Measurements from ENCODE around the gene CPA4.

The CPA4 gene

DNA sequence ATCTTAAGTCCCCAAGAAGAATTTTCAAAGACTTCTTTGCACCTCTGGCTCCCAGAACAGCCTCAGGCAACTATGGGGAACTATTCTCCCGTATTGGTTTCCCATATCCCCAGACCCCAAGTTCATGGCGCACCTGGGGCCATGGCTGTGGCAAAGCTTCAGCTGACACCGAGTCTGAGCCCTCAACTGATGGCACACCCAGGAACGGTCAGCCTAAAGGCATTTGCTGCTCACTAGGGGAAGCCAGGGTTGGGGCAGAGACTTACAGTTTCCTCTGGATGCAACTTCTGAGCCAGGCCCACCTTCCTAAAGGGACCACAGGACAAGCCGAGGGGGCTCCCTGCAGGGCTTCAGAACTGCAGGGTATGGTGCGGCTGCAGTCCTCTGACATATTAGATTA lies 73.6 kb downstream of the CPA4 start:
- no peak for DNase-seq

DNA sequence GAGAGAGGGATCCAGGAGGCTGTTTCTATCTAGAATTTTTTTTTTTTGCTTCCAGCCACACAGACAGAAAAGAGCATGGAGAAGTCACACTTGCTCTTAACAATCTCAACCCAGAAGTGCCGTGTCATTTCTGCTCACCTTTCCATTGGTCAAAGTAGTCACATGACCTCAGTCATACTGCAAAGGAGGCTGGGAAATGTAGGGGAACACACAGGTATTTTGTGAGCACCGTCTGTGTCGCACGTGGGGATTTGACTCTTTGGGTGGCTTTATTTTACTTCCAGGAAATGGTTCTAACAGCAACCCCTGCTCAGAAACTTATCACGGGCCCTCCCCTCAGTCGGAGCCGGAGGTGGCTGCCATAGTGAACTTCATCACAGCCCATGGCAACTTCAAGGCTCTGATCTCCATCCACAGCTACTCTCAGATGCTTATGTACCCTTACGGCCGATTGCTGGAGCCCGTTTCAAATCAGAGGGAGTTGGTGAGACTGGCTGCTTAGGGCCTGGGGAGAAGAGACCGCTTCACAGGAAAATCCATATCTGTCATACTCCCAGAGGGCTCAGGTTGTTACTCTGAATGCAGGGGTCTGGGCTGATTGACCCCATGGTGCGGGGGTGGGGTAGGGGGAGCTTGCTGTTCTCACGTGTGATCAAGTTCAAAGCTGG lies 74.3 kb downstream of the CPA4 start:
- no peak for DNase-seq

DNA sequence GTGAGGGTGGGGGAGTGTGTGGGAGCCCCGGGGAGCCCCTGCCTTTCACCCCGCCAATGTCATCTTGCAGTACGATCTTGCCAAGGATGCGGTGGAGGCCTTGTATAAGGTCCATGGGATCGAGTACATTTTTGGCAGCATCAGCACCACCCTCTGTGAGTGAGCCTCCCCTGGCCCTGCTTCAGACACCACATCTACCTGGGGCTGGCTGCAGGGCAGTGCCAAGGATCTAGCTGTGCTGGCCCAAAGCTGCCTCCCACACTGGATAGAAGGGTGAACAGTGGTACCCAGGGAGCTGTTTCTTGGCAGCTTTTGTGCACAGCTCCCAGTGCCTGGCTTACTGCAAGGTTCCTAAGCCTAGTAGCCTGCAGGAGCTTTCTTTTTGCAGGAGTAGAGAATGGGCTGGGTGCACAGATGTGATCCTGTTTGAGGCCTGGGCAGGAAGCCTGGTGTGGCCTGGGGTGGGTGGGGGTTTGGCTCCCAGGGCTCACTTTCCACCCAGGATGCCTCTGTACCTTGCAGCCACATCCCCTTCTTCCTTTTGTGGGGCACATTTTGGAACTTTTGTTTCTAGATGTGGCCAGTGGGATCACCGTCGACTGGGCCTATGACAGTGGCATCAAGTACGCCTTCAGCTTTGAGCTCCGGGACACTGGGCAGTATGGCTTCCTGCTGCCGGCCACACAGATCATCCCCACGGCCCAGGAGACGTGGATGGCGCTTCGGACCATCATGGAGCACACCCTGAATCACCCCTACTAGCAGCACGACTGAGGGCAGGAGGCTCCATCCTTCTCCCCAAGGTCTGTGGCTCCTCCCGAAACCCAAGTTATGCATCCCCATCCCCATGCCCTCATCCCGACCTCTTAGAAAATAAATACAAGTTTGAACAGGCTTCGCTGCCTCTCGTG lies 75.1 kb downstream of the CPA4 start:
- DNase-seq = no peak

GRCh38 chr7:130369110-130369711 lies 76.2 kb downstream of the CPA4 start:
- DNase-seq = no peak

DNA sequence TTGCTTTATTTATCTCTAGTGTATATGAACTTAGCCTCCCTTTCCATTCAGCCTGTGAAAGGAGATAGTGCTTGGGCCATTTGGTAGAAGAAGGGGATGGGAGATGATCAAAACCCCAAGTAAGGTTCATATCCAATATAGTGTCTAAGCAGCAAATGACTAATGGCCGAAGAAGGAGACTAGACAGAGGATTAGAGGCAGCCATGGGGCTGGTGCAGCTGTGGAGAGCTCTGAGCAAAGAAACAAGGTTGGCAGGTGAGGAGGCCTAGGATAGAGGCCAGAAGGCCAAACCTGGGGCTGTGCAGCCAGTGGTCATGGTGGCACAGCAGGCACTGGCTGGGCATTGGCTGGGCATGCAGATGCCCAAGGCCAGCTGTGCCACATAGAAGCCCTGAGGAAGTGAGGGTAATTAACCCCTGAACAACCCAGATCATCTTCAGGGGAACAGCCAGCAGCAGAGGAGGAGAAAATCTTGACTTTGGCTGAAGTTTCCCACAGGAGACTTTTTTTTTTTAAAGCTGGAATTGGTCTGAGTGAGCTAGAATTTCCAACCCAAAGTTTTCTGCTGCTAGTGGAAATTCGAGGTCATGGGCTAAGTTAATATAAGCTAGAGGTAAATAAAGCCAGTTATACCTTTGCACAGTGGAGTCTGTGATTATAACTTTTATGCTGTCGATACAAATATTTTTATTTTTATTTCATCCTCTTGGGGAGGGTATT lies 77.0 kb downstream of the CPA4 start:
- DNase-seq = no peak

GRCh38 chr7:130371046-130371445 lies 78.1 kb downstream of the CPA4 start:
- DNase-seq = no peak

GRCh38 chr7:130372402-130373165 lies 79.6 kb downstream of the CPA4 start:
- no peak for DNase-seq

Measured in DMS 273 treated with DMSO at 0.1 percent for 48 hours (cell line).